ENCODE measurements around the gene COL7A1. TPM values are rescaled to one million over a fixed set of nuclear protein-coding genes. Genes with fewer than 3 reads are reported as not detected.

Gene COL7A1
- total RNA-seq, 1 experiment from 2014 or later = 8.1 TPM

DNA sequence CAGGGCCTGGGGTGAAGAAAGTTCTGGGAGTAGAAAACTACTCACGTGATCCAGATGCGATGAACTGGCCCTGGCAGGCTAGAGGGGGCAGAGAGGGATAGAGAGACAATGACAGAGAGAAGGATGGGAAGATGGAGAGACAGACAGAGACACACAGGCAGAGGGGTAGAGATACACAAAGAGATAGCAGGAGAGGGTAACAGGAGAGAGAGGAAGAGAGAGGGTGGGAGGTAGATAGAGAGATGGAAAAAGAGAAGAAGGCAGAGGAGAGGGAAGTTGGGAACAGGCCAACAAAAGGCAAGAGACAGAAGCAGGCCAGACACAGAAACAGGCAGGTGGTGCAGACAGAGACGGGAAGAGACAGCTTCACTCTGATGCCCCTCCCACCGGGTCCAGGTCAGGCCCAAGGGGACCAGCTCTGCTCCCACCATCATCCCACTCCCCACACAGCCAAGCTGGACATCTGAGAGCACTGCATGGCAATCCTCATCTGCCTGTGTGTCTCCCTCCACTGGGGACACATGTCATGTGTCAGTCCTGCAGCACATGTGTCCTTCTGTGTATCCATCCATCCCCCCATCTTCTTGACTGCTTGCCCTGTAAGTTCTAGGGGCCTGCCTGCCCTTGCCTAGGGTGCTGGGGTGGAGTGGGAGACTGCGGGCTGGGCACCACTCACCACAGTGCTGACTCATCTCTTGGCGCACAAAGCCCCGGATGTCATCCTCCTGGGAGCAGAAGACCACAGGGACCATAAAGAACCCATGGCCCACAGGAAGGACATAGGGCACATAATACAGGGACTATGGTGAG, 29.3 kb downstream of the COL7A1 start (continued):
- TF ChIP-seq, protein P1, sequence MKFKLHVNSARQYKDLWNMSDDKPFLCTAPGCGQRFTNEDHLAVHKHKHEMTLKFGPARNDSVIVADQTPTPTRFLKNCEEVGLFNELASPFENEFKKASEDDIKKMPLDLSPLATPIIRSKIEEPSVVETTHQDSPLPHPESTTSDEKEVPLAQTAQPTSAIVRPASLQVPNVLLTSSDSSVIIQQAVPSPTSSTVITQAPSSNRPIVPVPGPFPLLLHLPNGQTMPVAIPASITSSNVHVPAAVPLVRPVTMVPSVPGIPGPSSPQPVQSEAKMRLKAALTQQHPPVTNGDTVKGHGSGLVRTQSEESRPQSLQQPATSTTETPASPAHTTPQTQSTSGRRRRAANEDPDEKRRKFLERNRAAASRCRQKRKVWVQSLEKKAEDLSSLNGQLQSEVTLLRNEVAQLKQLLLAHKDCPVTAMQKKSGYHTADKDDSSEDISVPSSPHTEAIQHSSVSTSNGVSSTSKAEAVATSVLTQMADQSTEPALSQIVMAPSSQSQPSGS (CRISPR knock-in tag; IDR thresholded peaks at IDR 0.05; ENCODE audit: borderline replicate concordance, low read depth) = no peak
- TF ChIP-seq, protein P2, sequence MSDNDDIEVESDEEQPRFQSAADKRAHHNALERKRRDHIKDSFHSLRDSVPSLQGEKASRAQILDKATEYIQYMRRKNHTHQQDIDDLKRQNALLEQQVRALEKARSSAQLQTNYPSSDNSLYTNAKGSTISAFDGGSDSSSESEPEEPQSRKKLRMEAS (CRISPR knock-in tag; IDR thresholded peaks at IDR 0.05) = no peak
- no peak for TF ChIP-seq TCF7 (CRISPR knock-in tag; IDR thresholded peaks at IDR 0.05; ENCODE audit: low read depth)
- TF ChIP-seq ZBTB21 (CRISPR knock-in tag; IDR thresholded peaks at IDR 0.05; ENCODE audit: borderline replicate concordance) = no peak
- no peak for TF ChIP-seq CBFB (CRISPR knock-in tag; IDR thresholded peaks at IDR 0.05; ENCODE audit: low read depth)
- TF ChIP-seq, protein P3, sequence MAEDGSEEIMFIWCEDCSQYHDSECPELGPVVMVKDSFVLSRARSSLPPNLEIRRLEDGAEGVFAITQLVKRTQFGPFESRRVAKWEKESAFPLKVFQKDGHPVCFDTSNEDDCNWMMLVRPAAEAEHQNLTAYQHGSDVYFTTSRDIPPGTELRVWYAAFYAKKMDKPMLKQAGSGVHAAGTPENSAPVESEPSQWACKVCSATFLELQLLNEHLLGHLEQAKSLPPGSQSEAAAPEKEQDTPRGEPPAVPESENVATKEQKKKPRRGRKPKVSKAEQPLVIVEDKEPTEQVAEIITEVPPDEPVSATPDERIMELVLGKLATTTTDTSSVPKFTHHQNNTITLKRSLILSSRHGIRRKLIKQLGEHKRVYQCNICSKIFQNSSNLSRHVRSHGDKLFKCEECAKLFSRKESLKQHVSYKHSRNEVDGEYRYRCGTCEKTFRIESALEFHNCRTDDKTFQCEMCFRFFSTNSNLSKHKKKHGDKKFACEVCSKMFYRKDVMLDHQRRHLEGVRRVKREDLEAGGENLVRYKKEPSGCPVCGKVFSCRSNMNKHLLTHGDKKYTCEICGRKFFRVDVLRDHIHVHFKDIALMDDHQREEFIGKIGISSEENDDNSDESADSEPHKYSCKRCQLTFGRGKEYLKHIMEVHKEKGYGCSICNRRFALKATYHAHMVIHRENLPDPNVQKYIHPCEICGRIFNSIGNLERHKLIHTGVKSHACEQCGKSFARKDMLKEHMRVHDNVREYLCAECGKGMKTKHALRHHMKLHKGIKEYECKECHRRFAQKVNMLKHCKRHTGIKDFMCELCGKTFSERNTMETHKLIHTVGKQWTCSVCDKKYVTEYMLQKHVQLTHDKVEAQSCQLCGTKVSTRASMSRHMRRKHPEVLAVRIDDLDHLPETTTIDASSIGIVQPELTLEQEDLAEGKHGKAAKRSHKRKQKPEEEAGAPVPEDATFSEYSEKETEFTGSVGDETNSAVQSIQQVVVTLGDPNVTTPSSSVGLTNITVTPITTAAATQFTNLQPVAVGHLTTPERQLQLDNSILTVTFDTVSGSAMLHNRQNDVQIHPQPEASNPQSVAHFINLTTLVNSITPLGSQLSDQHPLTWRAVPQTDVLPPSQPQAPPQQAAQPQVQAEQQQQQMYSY (CRISPR knock-in tag; IDR thresholded peaks at IDR 0.05) = no peak

DNA sequence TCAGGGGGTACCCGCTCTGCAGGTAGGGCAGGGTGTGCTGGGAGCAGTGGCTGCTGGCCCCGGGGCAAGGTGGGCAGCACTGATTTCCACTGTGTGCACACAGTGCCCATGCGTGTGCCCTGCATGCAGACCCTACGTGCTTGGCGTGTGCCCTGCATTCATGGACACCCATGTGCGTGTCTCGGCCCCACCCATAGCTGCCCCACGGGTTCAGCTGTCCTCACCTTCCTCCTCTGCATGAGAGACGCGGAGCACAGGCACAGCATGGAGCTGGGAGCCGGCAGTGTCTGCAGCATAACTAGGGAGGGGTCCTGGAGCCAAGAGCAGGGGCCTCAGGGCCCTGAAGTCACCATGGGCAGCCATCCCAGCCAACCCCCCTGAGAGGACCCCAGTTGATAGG, 29.9 kb downstream of the COL7A1 start:
- Mint-ChIP-seq H3K27me3 (ENCODE audit: low read depth) (no peaks in the 10 kb centered on the region), H3K36me3 (no peaks in the 10 kb centered on the region), H3K27ac (no peak overlapping the region), H3K4me3 (no peak overlapping the region), H3K4me1 (peaks cover 26% of the 10 kb centered on the region), H3K9me3 (no peaks in the 10 kb centered on the region)
- DNase-seq (ENCODE audit: low spot score) (no peak), ATAC-seq (no peak)
- ChIA-PET CTCF (no interaction called here), POLR2A (no interaction called here)
- TF ChIP-seq, protein P4, sequence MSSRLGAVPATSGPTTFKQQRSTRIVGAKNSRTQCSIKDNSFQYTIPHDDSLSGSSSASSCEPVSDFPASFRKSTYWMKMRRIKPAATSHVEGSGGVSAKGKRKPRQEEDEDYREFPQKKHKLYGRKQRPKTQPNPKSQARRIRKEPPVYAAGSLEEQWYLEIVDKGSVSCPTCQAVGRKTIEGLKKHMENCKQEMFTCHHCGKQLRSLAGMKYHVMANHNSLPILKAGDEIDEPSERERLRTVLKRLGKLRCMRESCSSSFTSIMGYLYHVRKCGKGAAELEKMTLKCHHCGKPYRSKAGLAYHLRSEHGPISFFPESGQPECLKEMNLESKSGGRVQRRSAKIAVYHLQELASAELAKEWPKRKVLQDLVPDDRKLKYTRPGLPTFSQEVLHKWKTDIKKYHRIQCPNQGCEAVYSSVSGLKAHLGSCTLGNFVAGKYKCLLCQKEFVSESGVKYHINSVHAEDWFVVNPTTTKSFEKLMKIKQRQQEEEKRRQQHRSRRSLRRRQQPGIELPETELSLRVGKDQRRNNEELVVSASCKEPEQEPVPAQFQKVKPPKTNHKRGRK (CRISPR knock-in tag; IDR thresholded peaks at IDR 0.05; ENCODE audit: borderline replicate concordance) = no peak
- TF ChIP-seq ZNF396 (CRISPR knock-in tag; IDR thresholded peaks at IDR 0.05; ENCODE audit: borderline replicate concordance) (no peak), RORB (CRISPR knock-in tag; IDR thresholded peaks at IDR 0.05) (no peak), TCF7 (CRISPR knock-in tag; IDR thresholded peaks at IDR 0.05; ENCODE audit: low read depth) (no peak), GABPB1 (CRISPR knock-in tag; IDR thresholded peaks at IDR 0.05) (no peak), ZNF219 (CRISPR knock-in tag; IDR thresholded peaks at IDR 0.05; ENCODE audit: borderline replicate concordance) (no peak), ZNF671 (CRISPR knock-in tag; IDR thresholded peaks at IDR 0.05) (no peak), JUN (CRISPR knock-in tag; IDR thresholded peaks at IDR 0.05) (no peak), ZNF423 (CRISPR knock-in tag; IDR thresholded peaks at IDR 0.05) (no peak), CBFB (CRISPR knock-in tag; IDR thresholded peaks at IDR 0.05; ENCODE audit: low read depth) (no peak), GRHL2 (CRISPR knock-in tag; IDR thresholded peaks at IDR 0.05; ENCODE audit: insufficient replicate concordance, severe bottlenecking) (no peak), ESRRA (CRISPR knock-in tag; IDR thresholded peaks at IDR 0.05; ENCODE audit: borderline replicate concordance) (no peak), HMGA2 (CRISPR knock-in tag; IDR thresholded peaks at IDR 0.05) (no peak)
- TF ChIP-seq, protein P5, sequence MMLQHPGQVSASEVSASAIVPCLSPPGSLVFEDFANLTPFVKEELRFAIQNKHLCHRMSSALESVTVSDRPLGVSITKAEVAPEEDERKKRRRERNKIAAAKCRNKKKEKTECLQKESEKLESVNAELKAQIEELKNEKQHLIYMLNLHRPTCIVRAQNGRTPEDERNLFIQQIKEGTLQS (CRISPR knock-in tag; conservative IDR thresholded peaks at IDR 0.05) = no peak
- TF ChIP-seq, protein P6, sequence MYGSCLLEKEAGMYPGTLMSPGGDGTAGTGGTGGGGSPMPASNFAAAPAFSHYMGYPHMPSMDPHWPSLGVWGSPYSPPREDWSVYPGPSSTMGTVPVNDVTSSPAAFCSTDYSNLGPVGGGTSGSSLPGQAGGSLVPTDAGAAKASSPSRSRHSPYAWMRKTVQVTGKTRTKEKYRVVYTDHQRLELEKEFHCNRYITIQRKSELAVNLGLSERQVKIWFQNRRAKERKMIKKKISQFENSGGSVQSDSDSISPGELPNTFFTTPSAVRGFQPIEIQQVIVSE (CRISPR knock-in tag; IDR thresholded peaks at IDR 0.05; ENCODE audit: borderline replicate concordance) = no peak
- TF ChIP-seq, protein P7, sequence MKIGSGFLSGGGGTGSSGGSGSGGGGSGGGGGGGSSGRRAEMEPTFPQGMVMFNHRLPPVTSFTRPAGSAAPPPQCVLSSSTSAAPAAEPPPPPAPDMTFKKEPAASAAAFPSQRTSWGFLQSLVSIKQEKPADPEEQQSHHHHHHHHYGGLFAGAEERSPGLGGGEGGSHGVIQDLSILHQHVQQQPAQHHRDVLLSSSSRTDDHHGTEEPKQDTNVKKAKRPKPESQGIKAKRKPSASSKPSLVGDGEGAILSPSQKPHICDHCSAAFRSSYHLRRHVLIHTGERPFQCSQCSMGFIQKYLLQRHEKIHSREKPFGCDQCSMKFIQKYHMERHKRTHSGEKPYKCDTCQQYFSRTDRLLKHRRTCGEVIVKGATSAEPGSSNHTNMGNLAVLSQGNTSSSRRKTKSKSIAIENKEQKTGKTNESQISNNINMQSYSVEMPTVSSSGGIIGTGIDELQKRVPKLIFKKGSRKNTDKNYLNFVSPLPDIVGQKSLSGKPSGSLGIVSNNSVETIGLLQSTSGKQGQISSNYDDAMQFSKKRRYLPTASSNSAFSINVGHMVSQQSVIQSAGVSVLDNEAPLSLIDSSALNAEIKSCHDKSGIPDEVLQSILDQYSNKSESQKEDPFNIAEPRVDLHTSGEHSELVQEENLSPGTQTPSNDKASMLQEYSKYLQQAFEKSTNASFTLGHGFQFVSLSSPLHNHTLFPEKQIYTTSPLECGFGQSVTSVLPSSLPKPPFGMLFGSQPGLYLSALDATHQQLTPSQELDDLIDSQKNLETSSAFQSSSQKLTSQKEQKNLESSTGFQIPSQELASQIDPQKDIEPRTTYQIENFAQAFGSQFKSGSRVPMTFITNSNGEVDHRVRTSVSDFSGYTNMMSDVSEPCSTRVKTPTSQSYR (CRISPR knock-in tag; IDR thresholded peaks at IDR 0.05) = no peak
- TF ChIP-seq, protein P1 (CRISPR knock-in tag; IDR thresholded peaks at IDR 0.05; ENCODE audit: borderline replicate concordance, low read depth) = no peak
